Midbrain (tissue), 1 donor: ENCODE measurements around the gene SLN.
A peak's percentile ranks its signal among the peaks of the same experiment; 100 is the strongest.
"Not testable (repeated sequence)": the region's sequence is repeated elsewhere in the genome, so short reads cannot be mapped to it uniquely, and the experiment has no call there.

Source experiments
- DNase-seq: peaks from one replicate; lab custom pipeline; 2025; lab: John Stamatoyannopoulos, UW

SLN gene

DNA sequence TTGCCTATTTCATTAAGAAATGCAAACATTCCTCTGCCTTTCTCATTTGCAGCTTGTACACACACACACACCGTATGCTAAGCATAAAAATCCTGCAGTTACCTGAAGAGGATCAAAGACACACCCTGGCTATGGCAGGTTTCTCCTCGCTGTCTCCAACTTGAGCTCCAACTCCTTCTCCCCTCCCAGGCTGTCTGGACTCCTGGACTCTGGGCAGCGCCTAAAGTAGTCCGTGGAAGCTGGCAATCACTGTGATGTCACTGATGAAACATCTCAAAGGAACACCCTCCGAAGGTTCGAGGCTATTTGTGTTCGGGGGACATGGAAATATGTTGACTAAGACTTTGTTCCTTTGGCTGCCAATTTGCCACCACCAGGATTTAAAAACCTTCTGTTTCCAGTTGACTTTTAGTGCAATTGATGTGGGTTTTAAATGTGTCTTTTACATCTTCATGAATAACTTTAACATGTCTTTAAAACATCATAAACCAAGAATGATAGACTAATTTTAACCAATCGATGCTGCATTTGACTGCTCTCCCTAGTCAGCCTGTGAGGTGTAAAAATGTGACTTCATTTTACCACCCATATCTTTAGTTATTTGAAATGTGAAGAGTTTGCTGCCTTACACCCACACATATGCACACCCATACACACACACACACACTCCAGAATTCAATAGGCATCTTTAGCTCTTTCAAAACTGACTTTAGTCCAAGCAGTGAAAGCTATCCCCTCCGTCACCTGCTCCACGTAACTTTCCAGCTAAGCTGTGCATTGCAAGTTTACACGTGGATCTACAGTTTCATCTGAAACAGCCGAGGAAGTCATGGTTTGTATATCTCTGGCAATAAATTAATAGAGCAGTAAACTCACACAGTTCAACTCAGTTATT is at the start of gene SLN:
Gene SLN, minus strand, starts transcription at position 196 of the 895 bp plus-strand sequence.
- DNase-seq = no peak

DNA sequence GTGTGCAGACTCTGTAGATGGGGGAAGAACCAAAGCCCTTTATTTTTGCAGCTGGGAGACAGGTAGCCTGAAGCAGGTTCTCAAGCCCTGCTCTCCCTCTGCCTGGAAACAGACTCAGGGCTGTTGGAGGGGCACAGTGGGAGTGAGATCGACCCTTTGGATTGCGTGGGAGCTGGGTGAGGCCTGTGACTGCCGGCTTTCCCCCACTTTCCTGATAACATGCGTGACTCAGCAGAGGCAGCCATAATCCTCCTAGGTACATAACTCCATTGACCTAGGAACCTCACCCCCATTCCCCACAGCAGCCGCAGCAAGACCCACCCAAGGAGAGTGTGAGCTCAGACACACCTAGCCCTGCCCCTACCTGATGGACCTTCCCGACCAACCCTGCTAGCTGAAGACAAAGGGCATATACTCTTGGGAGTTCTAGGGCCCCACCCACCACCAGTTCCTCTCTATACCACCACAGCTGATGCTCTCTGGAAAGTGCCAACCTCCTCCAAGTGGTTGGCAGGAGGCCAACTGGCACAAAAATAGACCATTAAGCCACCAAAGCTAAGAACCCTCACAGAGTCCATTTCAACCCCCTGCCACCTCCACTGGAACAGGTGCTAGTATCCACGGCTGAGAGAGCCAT is 47.0 kb upstream of the SLN start:
- DNase-seq = not testable (repeated sequence)

DNA sequence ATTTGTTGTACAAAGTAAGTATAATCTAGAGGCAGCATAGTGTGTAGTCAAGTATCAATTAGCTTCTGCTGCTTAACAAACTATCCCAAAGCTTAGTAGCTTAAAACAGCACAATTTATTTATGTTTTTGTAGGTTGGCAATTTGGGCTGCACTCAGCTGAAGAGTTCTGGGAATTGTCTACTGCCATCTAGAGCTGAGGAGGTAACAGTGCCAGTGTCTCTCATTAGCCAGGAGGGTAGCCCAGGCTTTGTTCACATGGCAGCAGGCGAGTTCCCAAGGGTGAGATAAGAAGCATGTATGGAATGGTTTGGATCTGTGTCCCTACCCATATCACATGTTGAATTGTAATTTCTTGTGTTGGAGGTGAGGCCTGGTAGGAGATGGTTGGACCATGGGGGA is 45.8 kb upstream of the SLN start:
- DNase-seq = no peak

DNA sequence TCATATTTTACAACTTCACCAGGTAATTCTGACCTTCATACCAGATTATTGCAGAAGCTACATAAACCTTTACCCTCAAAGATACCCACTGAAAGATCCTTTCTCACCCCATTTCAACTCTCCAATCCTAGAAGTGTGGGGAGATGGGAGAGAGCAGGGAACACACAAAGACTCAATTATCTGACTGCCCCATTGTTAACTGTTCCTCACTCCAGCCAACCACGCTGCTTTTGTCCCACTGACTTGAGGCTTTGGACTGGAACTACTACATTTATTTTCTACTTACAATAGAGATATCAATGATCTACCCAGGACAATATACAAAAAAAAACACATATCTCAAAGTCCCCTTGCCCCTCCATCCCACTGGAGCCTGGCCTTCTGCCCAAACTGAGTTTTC is 44.7 kb upstream of the SLN start:
- DNase-seq = peak; percentile 33

DNA sequence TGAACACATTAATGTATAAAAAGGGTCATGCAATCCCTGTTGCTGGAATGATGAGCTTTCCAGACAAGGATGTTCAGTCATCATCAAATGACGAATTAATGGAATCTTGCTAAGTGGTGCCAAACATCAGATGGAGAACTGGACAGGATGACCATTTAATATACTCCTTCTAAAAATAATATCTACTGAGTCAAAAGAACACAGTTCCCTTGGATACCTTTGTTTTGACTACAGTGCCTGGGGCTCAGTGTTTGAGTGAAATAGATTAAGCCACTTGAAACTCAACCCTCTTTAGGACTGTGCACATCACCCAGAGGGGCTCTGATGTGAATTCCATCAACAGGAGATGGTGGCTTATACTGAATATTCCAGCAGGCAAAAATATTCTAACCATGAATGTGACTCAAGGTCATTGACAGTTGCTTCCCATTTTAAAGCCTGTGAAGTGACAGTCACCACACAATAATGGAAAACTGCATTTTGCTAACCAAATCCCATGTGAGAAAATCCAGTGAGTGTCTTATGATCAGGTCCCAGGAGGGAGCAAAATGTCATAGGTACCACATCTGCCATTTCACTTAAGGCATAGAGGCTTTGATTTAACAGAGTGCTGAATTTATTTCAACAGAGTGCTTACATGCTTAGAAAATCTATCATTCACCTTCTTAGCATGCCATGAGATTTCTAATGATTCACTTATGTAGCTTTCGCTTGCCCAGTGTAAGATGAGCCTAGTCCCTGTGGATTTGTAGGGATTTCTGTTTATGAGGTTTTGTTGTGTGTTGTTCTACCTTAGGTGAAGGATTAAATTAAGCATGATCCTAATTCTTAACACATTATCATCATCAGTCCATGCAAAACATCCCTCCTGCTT is 41.3 kb upstream of the SLN start:
- DNase-seq = no peak

DNA sequence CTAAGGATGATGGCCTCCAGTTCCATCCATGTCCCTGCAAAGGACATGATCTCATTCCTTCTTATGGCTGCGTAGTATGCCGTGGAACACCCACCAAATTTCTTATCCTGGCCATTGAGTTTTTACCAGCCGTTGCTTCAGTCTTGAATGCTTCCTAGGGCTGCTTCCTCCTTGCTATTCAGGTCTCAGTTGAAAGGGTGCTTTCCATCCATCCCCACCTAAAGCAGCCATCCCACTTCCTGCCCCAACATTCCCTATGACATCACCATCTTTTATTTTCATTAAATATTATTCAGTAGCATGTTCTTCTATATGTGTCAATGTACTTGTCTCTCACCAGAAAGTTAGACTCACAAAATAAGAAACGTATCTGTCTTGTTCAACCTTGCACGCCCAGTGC is 40.7 kb upstream of the SLN start:
- DNase-seq = no peak

DNA sequence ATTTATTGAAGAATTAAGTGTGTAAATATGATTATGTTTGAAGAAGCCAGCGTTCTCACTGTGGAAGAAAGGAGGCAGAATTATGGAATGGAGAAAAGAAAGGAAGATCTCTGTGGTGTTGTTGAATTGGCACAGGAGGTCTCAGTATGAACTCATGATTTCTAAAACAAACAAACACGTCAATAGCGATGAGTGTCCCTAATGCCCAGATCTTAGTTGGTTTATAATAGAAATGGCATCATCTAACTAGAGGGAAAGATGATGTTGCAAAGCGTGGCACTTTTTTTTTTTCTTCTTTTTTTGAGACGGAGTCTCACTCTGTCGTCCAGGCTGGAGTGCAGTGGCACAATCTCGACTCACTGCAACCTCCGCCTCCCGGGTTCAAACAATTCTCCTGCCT is 39.2 kb upstream of the SLN start:
- DNase-seq = no peak

DNA sequence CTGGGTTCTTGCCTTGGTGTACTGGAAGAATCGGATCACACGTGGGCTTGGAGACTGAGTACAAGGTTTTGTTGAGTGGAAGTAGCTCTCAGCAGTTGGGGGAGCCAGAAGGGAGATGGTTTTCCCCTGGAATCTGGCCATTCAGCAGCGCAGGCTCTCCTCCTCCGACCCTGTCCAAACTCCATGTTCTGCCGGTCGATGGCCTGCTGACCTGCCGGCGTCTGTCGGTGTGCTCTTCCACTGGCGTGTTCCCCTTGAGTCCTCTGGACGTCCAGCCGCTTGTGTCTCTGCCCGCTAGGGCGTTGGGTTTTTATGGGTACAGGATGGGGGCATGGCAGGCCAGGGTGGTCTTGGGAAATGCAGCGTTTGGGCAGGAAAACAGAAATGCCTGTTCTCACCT is 38.5 kb upstream of the SLN start:
- no peak for DNase-seq

DNA sequence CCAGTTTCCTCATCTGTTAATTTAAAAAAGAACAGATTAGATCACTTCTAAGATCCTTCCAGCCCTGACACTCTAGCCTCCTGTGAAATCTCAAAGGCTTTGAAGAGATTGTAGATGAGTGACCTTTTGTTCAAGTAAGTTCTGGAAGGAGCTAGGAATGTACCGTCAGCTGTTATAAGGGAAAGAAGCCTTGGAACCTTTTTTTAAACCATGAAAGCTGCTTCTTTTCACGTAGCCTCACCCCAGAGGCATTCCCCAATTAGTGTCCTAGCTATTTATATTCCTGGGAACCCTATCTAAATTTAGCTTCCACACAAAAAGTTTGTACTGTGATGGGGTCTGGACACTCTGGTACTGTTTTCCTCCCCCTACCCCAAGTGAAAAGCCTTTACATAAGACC is 35.8 kb upstream of the SLN start:
- no peak for DNase-seq

DNA sequence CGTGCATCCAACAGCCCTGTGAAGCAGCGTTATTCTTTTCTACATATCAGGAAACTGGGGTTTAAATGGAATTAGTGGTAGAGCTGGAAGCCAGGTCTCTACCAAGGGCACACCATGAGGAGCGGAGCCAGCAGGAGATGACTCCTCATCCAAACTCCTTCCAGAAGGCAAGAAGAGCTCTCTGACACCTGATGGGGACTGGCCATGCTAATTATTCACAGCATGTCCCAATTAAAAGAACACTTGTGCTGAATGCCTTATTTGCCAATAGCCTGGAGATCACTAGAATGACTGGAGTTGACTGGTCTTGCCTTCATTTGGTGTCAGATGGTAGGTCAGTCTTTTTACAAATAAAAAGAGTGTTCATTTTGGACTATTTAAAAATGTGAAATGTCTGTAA is 32.9 kb upstream of the SLN start:
- DNase-seq = no peak

DNA sequence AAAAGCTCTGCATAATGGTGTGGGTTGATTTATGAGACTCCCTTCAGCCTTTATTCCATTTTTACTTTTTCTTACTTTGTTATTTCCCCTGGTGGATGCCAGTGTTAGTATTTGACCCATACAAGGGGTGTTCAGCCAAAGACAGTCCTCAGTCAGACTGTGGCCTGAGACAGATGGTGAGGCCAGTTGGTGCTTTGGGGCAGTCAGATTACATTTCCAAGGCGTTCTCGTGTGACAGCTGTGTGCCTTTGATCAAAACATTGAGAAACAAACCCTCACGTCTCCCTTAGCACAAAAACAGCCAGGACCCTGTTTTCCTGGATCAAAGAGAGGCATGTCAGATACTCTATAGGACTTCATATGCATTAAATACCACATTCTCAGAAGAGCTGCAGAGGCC is 31.3 kb upstream of the SLN start:
- DNase-seq = no peak

DNA sequence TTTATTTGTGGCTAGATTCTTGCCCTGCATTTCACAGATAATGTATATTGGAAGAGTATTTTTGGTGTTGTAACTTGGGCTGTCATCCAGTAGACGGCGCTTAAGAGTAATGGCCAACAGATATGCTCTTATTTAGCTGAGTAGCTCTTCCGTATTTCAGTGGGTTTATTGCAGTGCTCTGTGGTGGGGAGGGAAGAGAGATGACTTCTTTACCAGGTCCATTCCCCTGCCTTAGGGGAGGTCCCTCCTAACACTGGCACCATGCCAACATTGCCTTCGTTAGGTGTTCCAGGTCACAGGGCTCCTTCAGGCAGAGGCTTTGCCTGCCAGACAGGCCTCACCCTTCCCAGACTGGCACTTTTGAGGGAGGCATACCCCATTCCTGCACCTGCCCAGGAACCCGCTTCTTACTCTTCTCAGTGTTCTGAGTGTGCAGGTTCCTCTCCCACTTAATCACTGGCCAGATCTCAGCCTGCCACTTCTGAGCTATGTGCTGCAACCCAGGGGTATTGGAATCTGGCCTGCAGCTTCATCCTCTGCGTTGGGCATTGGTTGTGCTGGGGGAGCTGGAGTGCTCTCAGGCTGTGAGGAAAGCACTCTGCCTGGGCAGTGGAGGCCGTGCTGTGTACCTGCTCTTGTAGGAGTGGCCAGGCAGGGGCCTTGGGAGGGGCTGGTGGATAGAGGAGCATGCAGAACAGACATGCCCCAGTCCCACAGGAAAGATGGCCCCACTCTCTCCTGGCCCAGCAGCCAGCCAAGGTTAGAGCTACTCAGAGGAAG is 29.4 kb upstream of the SLN start:
- DNase-seq = no peak

DNA sequence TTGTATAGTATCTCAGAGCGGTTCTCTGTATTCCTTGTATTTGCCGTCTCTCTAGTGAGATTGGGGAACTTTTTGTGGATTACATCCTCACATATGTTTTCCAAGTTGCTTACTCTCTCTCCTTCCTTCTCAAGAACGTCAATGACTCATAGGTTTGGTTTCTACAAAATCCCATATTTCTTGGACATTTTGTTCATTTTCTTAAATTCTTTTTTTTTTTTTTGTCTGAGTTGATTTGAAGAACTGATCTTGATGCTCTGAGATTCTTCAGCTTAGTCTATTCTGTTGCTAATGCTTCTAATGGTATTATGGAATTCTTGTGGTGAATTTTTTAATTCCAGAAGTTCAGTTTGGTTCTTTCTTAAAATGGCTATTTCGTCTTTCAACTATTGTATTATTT is 28.4 kb upstream of the SLN start:
- DNase-seq = no peak

DNA sequence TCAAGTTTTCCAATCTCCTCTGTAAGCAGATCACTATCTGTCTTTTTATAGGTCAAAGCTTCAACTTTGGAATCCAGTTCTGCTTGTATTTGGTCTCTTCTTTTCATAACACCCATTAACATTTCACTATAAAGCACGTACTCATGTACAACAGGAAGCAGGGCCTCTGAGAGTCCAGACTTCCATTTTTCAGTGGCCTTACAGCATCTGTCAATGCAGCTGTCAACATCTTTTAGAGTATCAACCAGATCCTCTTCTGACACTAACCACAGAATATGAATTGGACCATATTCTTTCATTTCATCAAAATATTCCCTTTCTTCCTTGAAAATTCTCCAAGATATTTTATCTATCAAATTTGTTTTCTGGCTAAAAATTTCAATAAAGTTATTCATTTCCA is 24.7 kb upstream of the SLN start:
- no peak for DNase-seq

DNA sequence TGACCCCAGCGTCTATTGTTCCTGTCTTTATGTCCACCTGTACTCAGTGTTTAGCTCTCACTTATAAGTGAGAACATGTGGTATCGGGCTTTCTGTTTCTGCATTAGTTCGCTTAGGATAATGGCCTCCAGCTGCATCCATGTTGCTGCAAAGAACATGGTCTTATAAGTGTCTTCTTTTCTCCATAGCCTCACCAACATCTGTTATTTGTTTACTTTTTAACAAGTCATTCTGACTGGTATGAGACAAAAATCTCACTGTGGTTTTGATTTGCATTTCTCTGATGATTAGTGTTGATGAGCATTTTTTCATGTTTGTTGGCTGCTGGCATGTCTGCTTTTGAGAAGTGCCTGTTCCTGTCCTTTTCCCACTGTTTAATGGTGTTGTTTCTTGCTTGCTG is 21.7 kb upstream of the SLN start:
- DNase-seq = no peak

DNA sequence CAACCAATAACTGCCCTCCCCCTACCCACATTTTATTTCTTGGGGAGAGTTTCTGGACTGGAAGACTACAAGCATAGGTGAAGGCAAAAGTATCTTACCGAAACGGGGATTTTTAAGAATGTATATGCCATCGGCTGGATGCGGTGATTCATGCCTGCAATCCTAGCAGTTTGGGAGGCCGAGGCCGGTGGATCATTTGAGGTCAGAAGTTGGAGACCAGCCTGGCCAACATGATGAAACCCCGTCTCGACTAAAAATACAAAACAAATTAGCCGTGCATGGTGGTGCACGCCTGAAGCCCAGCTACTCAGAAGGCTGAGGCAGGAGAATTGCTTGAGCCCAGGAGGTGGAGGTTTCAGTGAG is 20.8 kb upstream of the SLN start:
- DNase-seq = no peak

DNA sequence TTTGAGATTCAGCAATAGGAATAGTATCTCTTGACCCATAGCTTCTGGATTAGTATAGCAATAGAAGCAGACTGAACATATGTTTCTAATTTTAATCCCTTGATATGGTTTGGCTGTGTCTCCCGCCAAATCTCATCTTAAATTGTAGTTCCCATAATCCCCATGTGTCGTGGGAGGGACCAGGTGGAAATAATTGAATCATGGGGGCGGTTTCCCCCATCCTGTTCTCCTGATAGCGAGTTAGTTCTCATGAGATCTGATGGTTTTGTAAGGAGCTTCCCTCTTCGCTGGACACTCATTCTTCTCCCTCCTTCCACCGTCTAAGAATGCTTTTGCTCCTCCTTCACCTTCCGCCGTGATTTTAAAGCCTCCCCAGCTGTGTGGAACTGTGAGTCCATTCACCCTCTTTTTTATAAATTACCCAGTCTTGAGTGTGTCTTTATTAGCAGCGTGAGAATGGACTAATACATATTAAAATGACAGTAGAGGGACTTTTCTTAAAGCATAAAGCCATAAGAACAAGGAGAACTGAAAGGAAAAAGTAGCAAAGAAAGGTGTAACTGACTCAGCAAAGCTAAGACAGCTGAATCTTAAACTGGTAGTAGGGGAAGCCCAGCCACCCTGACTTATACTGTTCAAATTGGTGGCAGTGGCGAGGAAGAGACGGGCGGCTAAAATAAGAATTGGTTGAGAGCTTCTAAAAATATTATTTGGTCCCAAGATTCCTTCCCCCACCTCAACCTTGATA is 20.3 kb upstream of the SLN start:
- DNase-seq = no peak

DNA sequence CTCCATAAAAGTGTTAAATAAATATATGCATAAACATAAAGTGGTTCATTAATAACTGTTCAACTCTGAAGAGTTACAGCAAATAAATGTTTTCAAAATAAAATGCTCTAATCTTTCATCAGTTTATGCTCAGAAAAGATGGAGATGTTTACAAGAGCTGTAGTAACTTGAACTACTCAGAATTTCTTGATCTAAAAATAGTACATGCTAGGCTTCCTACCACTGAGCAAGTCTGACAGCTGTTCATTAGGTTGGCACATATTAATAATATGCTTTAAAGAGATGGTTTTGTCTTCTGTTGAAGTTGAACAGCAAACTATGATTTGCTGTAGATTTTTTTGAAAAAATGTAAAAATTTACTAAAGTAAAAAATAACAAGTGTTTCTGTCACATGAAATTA is 10.8 kb upstream of the SLN start:
- no peak for DNase-seq

DNA sequence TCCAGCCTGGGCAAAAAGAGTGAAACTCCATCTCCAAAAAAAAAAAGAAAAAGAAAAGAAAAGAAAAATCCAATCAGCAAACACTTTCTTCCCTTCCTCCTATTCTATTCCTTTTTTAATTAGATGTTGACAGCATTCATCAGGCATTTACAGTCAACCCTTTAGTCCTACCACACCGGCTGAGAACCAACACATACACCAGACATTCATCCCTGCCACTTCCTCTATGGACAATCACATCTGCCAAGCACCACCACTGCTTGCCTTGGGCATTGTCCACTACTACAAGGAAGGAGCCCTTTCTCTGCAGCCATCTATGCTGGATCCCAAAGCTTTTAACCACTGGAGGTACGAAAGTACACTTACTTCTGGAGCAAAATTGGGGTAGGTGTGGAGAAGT is 9.4 kb upstream of the SLN start:
- no peak for DNase-seq

DNA sequence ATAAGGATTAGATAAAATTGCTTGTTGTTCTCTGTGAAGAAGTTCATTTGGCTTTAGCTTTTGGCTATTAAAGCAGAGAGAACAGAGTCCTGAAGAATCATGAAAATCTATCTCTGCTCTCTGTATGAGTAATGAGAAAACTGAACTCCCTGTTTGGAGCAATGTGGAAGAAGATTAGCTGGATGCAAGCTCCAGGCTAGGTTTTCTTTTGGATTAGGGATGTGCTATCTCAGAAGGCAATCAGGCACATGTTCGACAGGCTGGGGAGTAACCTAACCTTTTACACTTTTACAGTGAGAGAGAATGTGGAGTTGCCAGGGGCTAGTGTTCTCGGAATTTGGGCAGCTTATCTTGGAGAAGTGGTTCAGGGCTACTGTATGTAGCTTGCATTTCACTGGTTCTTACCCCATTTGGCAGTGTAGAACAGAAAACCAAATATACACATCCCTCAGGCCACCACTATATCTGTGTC is 8.5 kb upstream of the SLN start:
- no peak for DNase-seq
